T-cell (primary cell): ENCODE measurements around the gene MAB21L4. TPM values are rescaled to one million over a fixed set of nuclear protein-coding genes. Genes with fewer than 3 reads are reported as not detected.

Source experiments
- ATAC-seq, 4 experiments: fragments of 200-7000 bp in 3 of 4; fragments of 150-1000 bp in 1 of 4; cut with Tn5 transposase; replicated peaks in 1 of 4; 1 replicate in 3 of 4; 2 replicates in 1 of 4; pipeline ENCODE4 v1.10.0; 2021; ENCODE audit warnings: moderate library complexity in 3 of 4, mild to moderate bottlenecking in 2 of 4, moderate number of reproducible peaks in 1 of 4
- CTCF ChIA-PET, 2 donors: fragments of 300-600 bp; sonication (Branson Sonifier 250); formaldehyde crosslinking; loops; one replicate each; lab custom pipeline; 2022; ENCODE audit warnings: antibody characterized with exemption in 2 of 2; lab: Charles Lee
- POLR2A ChIA-PET, 2 donors: fragments of 300-600 bp; sonication (Branson Sonifier 250); formaldehyde crosslinking; loops; one replicate each; lab custom pipeline; 2022; ENCODE audit warnings: antibody characterized with exemption in 2 of 2; lab: Charles Lee
- DNase-seq, 35 experiments: peaks; one replicate each; pipeline versions ENCODE4 v3.0.0 to v3.0.0-alpha.2; 2013 to 2023
- H3K27ac ChIP-seq: one replicate; pipeline ENCODE4 v1.5.1; 2013; ENCODE audit warnings: low read length
- H3K27me3 ChIP-seq, 2 experiments: replicated peaks in 1 of 2; 1 replicate in 1 of 2; 2 replicates in 1 of 2; pipeline versions ENCODE4 v1.6.1 to v1.7.0; 2013; ENCODE audit warnings: low read length in 1 of 2, mixed read lengths in 1 of 2; ENCODE audit not compliant: control insufficient read depth in 2 of 2, insufficient read depth in 2 of 2; ENCODE audit errors: extremely low read depth in 1 of 2
- H3K36me3 ChIP-seq, 2 donors: 1 replicate in 1 of 2; 2 replicates in 1 of 2; pipeline versions ENCODE4 v1.6.1 to v1.7.0; 2013; ENCODE audit warnings: low read length in 1 of 2; ENCODE audit not compliant: control insufficient read depth in 2 of 2, insufficient read depth in 1 of 2; ENCODE audit errors: extremely low read depth in 1 of 2
- H3K4me1 ChIP-seq, 2 experiments: 1 replicate in 1 of 2; 2 replicates in 1 of 2; pipeline versions ENCODE4 v1.6.1 to v1.7.0; 2013; ENCODE audit warnings: low read length in 2 of 2, mixed read lengths in 1 of 2; ENCODE audit not compliant: insufficient read depth in 2 of 2, control insufficient read depth in 1 of 2; ENCODE audit errors: extremely low read depth in 1 of 2
- H3K4me3 ChIP-seq, 2 donors: 1 replicate in 1 of 2; 2 replicates in 1 of 2; pipeline versions ENCODE4 v1.5.1 to v1.7.0; 2013; ENCODE audit warnings: mild to moderate bottlenecking in 2 of 2, low read length in 1 of 2, moderate library complexity in 1 of 2; ENCODE audit not compliant: control insufficient read depth in 1 of 2; ENCODE audit errors: extremely low read depth in 1 of 2
- H3K9me3 ChIP-seq: 2 replicates; pipeline ENCODE4 v1.7.0; 2013
- H3K27ac Mint-ChIP-seq, 2 donors: one replicate each; pipeline ENCODE4 v1.8.0; 2020 to 2021; ENCODE audit warnings: mild to moderate bottlenecking in 2 of 2, mixed read lengths in 2 of 2
- H3K27me3 Mint-ChIP-seq, 2 donors: one replicate each; pipeline ENCODE4 v1.8.0; 2021 to 2022; ENCODE audit warnings: mixed read lengths in 2 of 2
- H3K36me3 Mint-ChIP-seq: one replicate; pipeline ENCODE4 v1.8.0; 2021; ENCODE audit warnings: mixed read lengths
- H3K4me1 Mint-ChIP-seq, 3 donors: one replicate each; pipeline ENCODE4 v1.8.0; 2020 to 2022; ENCODE audit warnings: mixed read lengths in 3 of 3, mild to moderate bottlenecking in 1 of 3
- H3K4me3 Mint-ChIP-seq, 3 donors: one replicate each; pipeline ENCODE4 v1.8.0; 2020 to 2022; ENCODE audit warnings: mild to moderate bottlenecking in 3 of 3, mixed read lengths in 3 of 3, moderate library complexity in 3 of 3
- H3K9me3 Mint-ChIP-seq, 3 donors: one replicate each; pipeline ENCODE4 v1.8.0; 2020 to 2022; ENCODE audit warnings: mixed read lengths in 3 of 3
- WGBS: methylation state at CpG from one replicate; pipeline ENCODE4 v1.1.5; 2013; ENCODE audit warnings: missing lambda C conversion rate; ENCODE audit not compliant: insufficient coverage; 5-methylcytosine and 5-hydroxymethylcytosine counted together
- total RNA-seq, 35 experiments: library from RNA in 6 of 35; stranded (reverse) in 6 of 35; fragments of 120-200 nt in 1 of 35; gene quantifications; one replicate each; pipeline versions ENCODE4 v1.2.1 to v1.2.4 and lab custom pipeline; 2013 to 2026

The MAB21L4 gene
- total RNA-seq, 5 donors from 2014 or later (not counting 1 experiment from before 2014, with no cell fraction given), result not detected

DNA sequence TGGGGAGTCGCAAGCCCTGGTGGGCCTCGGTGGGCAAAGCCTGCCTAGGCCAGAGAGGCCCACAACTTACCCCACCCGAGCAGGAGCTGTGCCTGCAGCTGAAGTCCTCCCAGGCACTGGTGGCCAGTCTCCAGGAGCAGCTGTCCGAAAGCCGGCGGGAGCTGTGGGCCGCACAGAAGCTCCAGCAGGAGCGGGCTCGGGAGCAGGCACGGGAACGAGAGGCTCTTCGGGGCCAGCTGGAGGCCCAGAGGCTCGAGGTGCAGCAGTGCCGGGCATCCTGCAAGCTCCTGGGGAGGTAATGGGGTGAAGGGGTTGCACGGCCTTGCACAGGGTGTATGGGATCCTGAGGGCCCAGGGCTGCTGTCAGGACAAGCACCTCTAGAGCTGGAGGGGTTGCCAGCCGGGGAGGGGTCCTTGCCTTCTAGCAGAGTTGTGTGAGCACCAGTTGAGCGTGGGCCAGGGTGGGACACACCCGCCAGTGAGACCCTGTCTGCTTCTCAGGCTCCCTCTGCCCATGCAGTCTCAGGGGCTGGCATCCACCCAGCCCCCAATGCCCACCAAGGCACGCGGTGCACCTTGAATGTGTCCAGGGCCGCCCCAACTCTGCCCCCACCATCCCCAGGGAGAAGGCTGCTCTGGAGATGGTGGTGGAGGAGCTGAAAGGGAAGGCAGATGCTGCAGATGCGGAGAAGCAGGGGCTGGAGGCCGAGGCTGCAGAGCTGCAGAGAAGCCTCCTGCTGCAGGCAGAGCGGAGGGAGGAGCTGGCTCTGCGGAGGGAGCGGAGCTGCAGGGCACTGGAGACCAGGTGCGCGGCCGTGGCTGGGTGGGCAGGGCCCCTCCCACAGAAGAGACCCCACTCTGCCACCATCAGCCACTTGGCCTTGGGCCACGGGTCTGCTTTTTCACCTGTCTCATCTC is 37.4 kb upstream of the MAB21L4 start:
- peaks cover 3 to 10% of the 10 kb centered on the region in 2 donors for H3K27me3 Mint-ChIP-seq
- no peaks in the 10 kb centered on the region for H3K4me1 Mint-ChIP-seq
- CTCF ChIA-PET, result no interaction called here
- peaks cover 2% of the 10 kb centered on the region for H3K36me3 Mint-ChIP-seq
- 86% methylated on average over 22 of the region's 30 CpGs for WGBS
- Histone ChIP-seq H3K4me1 (no peaks in the 10 kb centered on the region), H3K36me3 (no peaks in the 10 kb centered on the region), H3K4me3 (no peak overlapping the region), H3K27ac (no peak overlapping the region), H3K9me3 (no peaks in the 10 kb centered on the region), H3K27me3 (peaks cover 0 to 39% of the 10 kb centered on the region in 2 experiments)
- no peak overlapping the region for H3K27ac Mint-ChIP-seq
- peaks cover 1 to 19% (median 12%) of the 10 kb centered on the region in 3 donors for H3K9me3 Mint-ChIP-seq
- H3K4me3 Mint-ChIP-seq, result no peak overlapping the region
- DNase-seq (peak in 1 of 35 experiments; percentile 3), ATAC-seq (no peak)
- POLR2A ChIA-PET, result no interaction called here

GRCh38 chr2:240932724-240933047 is 36.7 kb upstream of the MAB21L4 start:
- peaks cover 3 to 12% of the 10 kb centered on the region in 2 donors for H3K27me3 Mint-ChIP-seq
- Histone ChIP-seq H3K4me3 (no peak overlapping the region), H3K36me3 (no peaks in the 10 kb centered on the region), H3K27ac (no peak overlapping the region), H3K27me3 (peaks cover 0 to 39% of the 10 kb centered on the region in 2 experiments), H3K4me1 (no peaks in the 10 kb centered on the region), H3K9me3 (no peaks in the 10 kb centered on the region)
- ATAC-seq (no peak), DNase-seq (peak in 1 of 35 experiments; percentile 3)
- H3K4me3 Mint-ChIP-seq, result no peak overlapping the region
- ChIA-PET CTCF (no interaction called here), POLR2A (no interaction called here)
- no peaks in the 10 kb centered on the region for H3K4me1 Mint-ChIP-seq
- H3K9me3 Mint-ChIP-seq, result peaks cover 0 to 17% (median 12%) of the 10 kb centered on the region in 3 donors
- H3K36me3 Mint-ChIP-seq, result peaks cover 2% of the 10 kb centered on the region
- WGBS, result 80% methylated on average over 9 of the region's 11 CpGs
- no peak overlapping the region for H3K27ac Mint-ChIP-seq

GRCh38 chr2:240932001-240932723 is 36.2 kb upstream of the MAB21L4 start:
- Histone ChIP-seq H3K9me3 (no peaks in the 10 kb centered on the region), H3K36me3 (no peaks in the 10 kb centered on the region), H3K4me3 (no peak overlapping the region), H3K27ac (no peak overlapping the region), H3K27me3 (peaks cover 0 to 39% of the 10 kb centered on the region in 2 experiments), H3K4me1 (no peaks in the 10 kb centered on the region)
- ATAC-seq, result no peak
- peaks cover 0 to 15% (median 12%) of the 10 kb centered on the region in 3 donors for H3K9me3 Mint-ChIP-seq
- no peak overlapping the region for H3K4me3 Mint-ChIP-seq
- H3K27me3 Mint-ChIP-seq, result peaks cover 3 to 11% of the 10 kb centered on the region in 2 donors
- POLR2A ChIA-PET, result no interaction called here
- peaks cover 2% of the 10 kb centered on the region for H3K36me3 Mint-ChIP-seq
- no peak overlapping the region for H3K27ac Mint-ChIP-seq
- DNase-seq, result peak in 2 of 35 experiments; percentile 3 to 22
- WGBS, result 80% methylated on average over 16 of the region's 21 CpGs
- H3K4me1 Mint-ChIP-seq, result no peaks in the 10 kb centered on the region
- CTCF ChIA-PET, result no interaction called here

- ChIA-PET CTCF (no interaction called here), POLR2A (no interaction called here)
- Mint-ChIP-seq H3K27ac (no peak overlapping the region), H3K27me3 (peaks cover 2 to 11% of the 10 kb centered on the region in 2 donors), H3K36me3 (peaks cover 2% of the 10 kb centered on the region), H3K4me1 (no peaks in the 10 kb centered on the region), H3K9me3 (peaks cover 0 to 7% (median 4%) of the 10 kb centered on the region in 3 donors), H3K4me3 (no peak overlapping the region)
- no peaks in the 10 kb centered on the region for H3K36me3 ChIP-seq
- H3K9me3 ChIP-seq, result no peaks in the 10 kb centered on the region
- H3K4me3 ChIP-seq, result no peak overlapping the region
- DNase-seq, result peak in 2 of 35 experiments; percentile 3 to 14
- peaks cover 0 to 39% of the 10 kb centered on the region in 2 experiments for H3K27me3 ChIP-seq
- H3K4me1 ChIP-seq, result no peaks in the 10 kb centered on the region
- H3K27ac ChIP-seq, result no peak overlapping the region
- no peak for ATAC-seq
- WGBS, result 57% methylated on average over 8 of the region's 11 CpGs
These were observed 35.5 kb upstream of the MAB21L4 start for GRCh38 chr2:240931319-240931949.

DNA sequence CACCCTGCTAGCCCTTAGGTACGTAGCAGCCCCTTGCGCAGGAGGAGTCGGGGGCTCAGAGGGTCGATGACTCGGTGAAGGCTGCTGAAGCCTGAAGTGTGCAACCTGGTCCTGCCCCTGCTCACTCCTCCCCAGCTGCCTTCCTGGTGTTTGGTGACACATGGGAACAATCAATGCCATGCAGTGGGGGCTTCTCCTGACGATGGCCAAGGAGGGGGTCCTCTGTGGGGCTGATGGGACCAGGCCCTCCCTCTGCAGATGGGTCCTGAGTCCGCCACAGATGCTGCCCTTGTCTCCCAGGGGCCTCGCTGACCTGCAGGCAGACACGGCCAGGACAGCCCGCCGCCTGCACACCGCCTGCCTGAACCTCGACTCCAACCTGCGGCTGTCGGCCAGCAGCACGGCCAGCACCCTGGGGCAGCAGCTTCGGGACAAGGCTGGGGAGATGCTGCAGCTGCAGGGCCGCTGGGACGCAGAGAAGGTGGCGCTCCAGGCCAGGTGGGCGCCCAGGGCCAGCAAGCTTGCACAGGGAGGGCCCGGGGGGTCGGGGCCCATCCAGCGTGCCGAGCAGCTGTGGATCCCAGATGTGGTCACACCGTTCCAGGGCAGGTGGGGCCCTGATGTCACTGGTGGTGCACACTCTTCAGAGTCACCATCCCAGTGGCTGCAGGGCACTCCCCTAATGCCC is 34.8 kb upstream of the MAB21L4 start:
- Mint-ChIP-seq H3K9me3 (peaks cover 0 to under 1% (median 0%) of the 10 kb centered on the region in 3 donors), H3K4me1 (no peaks in the 10 kb centered on the region), H3K4me3 (no peak overlapping the region), H3K27ac (no peak overlapping the region), H3K36me3 (no peaks in the 10 kb centered on the region), H3K27me3 (peaks cover 0 to 6% of the 10 kb centered on the region in 2 donors)
- DNase-seq, result peak in 1 of 35 experiments; percentile 15
- Histone ChIP-seq H3K9me3 (no peaks in the 10 kb centered on the region), H3K27me3 (peaks cover 0 to 39% of the 10 kb centered on the region in 2 experiments), H3K4me3 (no peak overlapping the region), H3K4me1 (no peaks in the 10 kb centered on the region), H3K36me3 (no peaks in the 10 kb centered on the region), H3K27ac (no peak overlapping the region)
- ChIA-PET CTCF (no interaction called here), POLR2A (no interaction called here)
- no peak for ATAC-seq
- 81% methylated on average over 26 of the region's 26 CpGs for WGBS
